ENCODE measurements around the gene MTFP1. TPM values are rescaled to one million over a fixed set of nuclear protein-coding genes. Genes with fewer than 3 reads are reported as not detected.
A peak's percentile ranks its signal among the peaks of the same experiment; 100 is the strongest.

Gene MTFP1
- 59.3 and 65.7 TPM in 2 replicates for total RNA-seq (2014; rRNA removed)
- Bru-seq, nascent RNA: percentile 56 among the genes with signal in this experiment
- percentile 78 among the genes with signal in this experiment for BruChase-seq, experiment 1, labeled RNA remaining after a 6-hour chase
- BruChase-seq, experiment 2, labeled RNA remaining after a 2-hour chase: percentile 59 among the genes with signal in this experiment
- long read RNA-seq, transcript MTFP1-201 (4 exons, 1,370 nt): major isoform, 20 of 36 reads
- long read RNA-seq, partial matches to known transcripts: 3 of 36 reads
- long read RNA-seq, other reads (novel, unspliced or antisense): 10 of 36 reads

- Histone ChIP-seq H3K9me2 (replicated peaks; ENCODE audit: low read length) (no peaks in the 10 kb centered on the region), H3K4me3 (ENCODE audit: low read length) (peak within 1 kb of the TSS; percentile 71), H4K20me1 (ENCODE audit: low read length) (no peaks in the 10 kb centered on the region), H3K4me2 (ENCODE audit: low read length) (peak within 1 kb of the TSS; percentile 83), H3K4me1 (ENCODE audit: insufficient read depth, low read length) (peaks cover 47% of the 10 kb centered on the region), H2AFZ (ENCODE audit: low read length) (peak within 1 kb of the TSS; percentile 79), H3K36me3 (ENCODE audit: low read depth, low read length) (no peaks in the 10 kb centered on the region; the same call in 1 of the 2 replicates), H3F3A (ENCODE audit: low read length, unreplicated experiment) (no peaks in the 10 kb centered on the region), H3K9ac (ENCODE audit: low read length) (peak within 1 kb of the TSS; percentile 88), H3K27me3 (ENCODE audit: low read length) (no peaks in the 10 kb centered on the region), H3K79me2 (ENCODE audit: low read length) (peaks cover 32% of the 10 kb centered on the region), H3K9me3 (ENCODE audit: low read length) (no peaks in the 10 kb centered on the region), H3K27ac (ENCODE audit: low read length) (peak within 1 kb of the TSS; percentile 95)
- CTCF ChIA-PET: interaction anchor here (0.6 to 1.3 kb wide), 2 partner anchors 38 to 215 kb away, joined by 3 to 6 read pairs; partner anchors contain the start of gene RNF215
- intact Hi-C loops (cut with micrococcal nuclease): loop anchor here (1.0 kb wide), 1 partner anchor 35 kb away; no protein-coding TSS in a partner anchor
- TSS peak; percentile 17 for BruUV-seq (replicated peaks)
- POLR2A ChIA-PET (ENCODE audit: unreplicated experiment): interaction anchor here (0.6 kb wide), 1 partner anchor 184 kb away, joined by 3 read pairs; no protein-coding TSS in a partner anchor
- ATAC-seq (peak; percentile 1; the same call in 1 of the 2 replicates), DNase-seq (peak; percentile 59)
- TF ChIP-seq CTCF (conservative IDR thresholded peaks at IDR 0.05; ENCODE audit: low read depth, low read length) (no peak), EZH2phosphoT487 (IDR thresholded peaks at IDR 0.05; ENCODE audit: borderline replicate concordance, low read length) (no peak), EZH2 (IDR thresholded peaks at IDR 0.05; ENCODE audit: low read length, unreplicated experiment) (no peak)
Measured at GRCh38 chr22:30425616-30426387, at the start of gene MTFP1. MTFP1 (plus strand) TSS chr22:30425768; CDS start chr22:30425880, 112 bp downstream.

- no peak overlapping the region for H3K4me3 ChIP-seq (ENCODE audit: low read length)
- TF ChIP-seq CTCF (conservative IDR thresholded peaks at IDR 0.05; ENCODE audit: low read depth, low read length) (no peak), EZH2 (IDR thresholded peaks at IDR 0.05; ENCODE audit: low read length, unreplicated experiment) (no peak), EZH2phosphoT487 (IDR thresholded peaks at IDR 0.05; ENCODE audit: borderline replicate concordance, low read length) (no peak)
- H3K79me2 ChIP-seq (ENCODE audit: low read length): no peaks in the 10 kb centered on the region
- H3K4me2 ChIP-seq (ENCODE audit: low read length): no peak overlapping the region
- H3K9ac ChIP-seq (ENCODE audit: low read length): no peak overlapping the region
- H3K27ac ChIP-seq (ENCODE audit: low read length): no peak overlapping the region
- H3F3A ChIP-seq (ENCODE audit: low read length, unreplicated experiment): no peaks in the 10 kb centered on the region
- H2AFZ ChIP-seq (ENCODE audit: low read length): no peak overlapping the region
- CTCF ChIA-PET: no interaction called here
- H3K4me1 ChIP-seq (ENCODE audit: insufficient read depth, low read length): no peaks in the 10 kb centered on the region
- H3K9me3 ChIP-seq (ENCODE audit: low read length): no peaks in the 10 kb centered on the region
- no TSS peak for BruUV-seq (replicated peaks)
- no peaks in the 10 kb centered on the region for H3K27me3 ChIP-seq (ENCODE audit: low read length)
- H3K9me2 ChIP-seq (replicated peaks; ENCODE audit: low read length): no peaks in the 10 kb centered on the region
- intact Hi-C loops (cut with micrococcal nuclease): no loop called here
- H3K36me3 ChIP-seq (ENCODE audit: low read depth, low read length): no peaks in the 10 kb centered on the region
- no peak for ATAC-seq
- no peak for DNase-seq
- POLR2A ChIA-PET (ENCODE audit: unreplicated experiment): no interaction called here
- H4K20me1 ChIP-seq (ENCODE audit: low read length): no peaks in the 10 kb centered on the region
Measured at GRCh38 chr22:30380011-30380410, 45.6 kb upstream of the MTFP1 start.

Measured in PC-3 (cell line).